Right atrium auricular region (tissue), 2 donors: ENCODE data around the gene ITGAV. TPM values are rescaled to one million over a fixed set of nuclear protein-coding genes. Genes with fewer than 3 reads are reported as not detected.

ENCODE experiments used
- DNase-seq: peaks from one replicate; pipeline ENCODE4 v3.0.0-alpha.2; 2019; ENCODE audit warnings: low spot score
- H3K27ac ChIP-seq, 2 donors: fragments of 200-600 bp; sonication (generic); 1 replicate in 1 of 2; 2 replicates in 1 of 2; pipeline ENCODE4 v1.5.1; 2016 to 2019
- H3K27me3 ChIP-seq, 2 donors: fragments of 200-600 bp; sonication (generic); one replicate each; pipeline versions ENCODE4 v1.5.1 to v1.6.0; 2017 to 2019
- H3K36me3 ChIP-seq: fragments of 200-600 bp; sonication (generic); one replicate; pipeline ENCODE4 v1.5.1; 2016
- H3K4me1 ChIP-seq, 2 donors: fragments of 200-600 bp; sonication (generic); one replicate each; pipeline versions ENCODE4 v1.5.1 to v1.6.0; 2017 to 2019
- H3K4me3 ChIP-seq, 2 donors: fragments of 200-600 bp; sonication (generic); 1 replicate in 1 of 2; 2 replicates in 1 of 2; pipeline ENCODE4 v1.5.1; 2017 to 2019; ENCODE audit warnings: mild to moderate bottlenecking in 1 of 2, moderate library complexity in 1 of 2
- H3K9me3 ChIP-seq, 2 donors: fragments of 200-600 bp; sonication (generic); one replicate each; pipeline ENCODE4 v1.5.1; 2019
- CTCF ChIP-seq, 2 donors: fragments of 200-600 bp; sonication (generic); IDR thresholded peaks; one replicate each; pipeline ENCODE4 v1.5.1; 2019; ENCODE audit warnings: antibody characterized with exemption in 2 of 2
- total RNA-seq, 2 donors: library from RNA; depleted of rRNA; stranded (reverse); fragments of >200 nt; gene quantifications; one replicate each; pipeline ENCODE4 v1.1.0, GENCODE V29; 2016

ITGAV gene
- total RNA-seq, 2 donors from 2014 or later = 79.8 to 152 TPM

- no peak for TF ChIP-seq CTCF (IDR thresholded peaks at IDR 0.05)
- DNase-seq = no peak
- Histone ChIP-seq H3K9me3 (no peaks in the 10 kb centered on the region), H3K4me3 (no peak overlapping the region), H3K27ac (no peak overlapping the region), H3K36me3 (peaks cover 52% of the 10 kb centered on the region), H3K27me3 (no peaks in the 10 kb centered on the region), H3K4me1 (no peaks in the 10 kb centered on the region)
These were observed 58.3 kb downstream of the ITGAV start for GRCh38 chr2:186648130-186648529.

- H3K27ac ChIP-seq = no peak overlapping the region
- H3K4me3 ChIP-seq = no peak overlapping the region
- no peak for DNase-seq
- no peak for TF ChIP-seq CTCF (IDR thresholded peaks at IDR 0.05)
- peaks cover 75% of the 10 kb centered on the region for H3K36me3 ChIP-seq
- no peaks in the 10 kb centered on the region for H3K4me1 ChIP-seq
- H3K27me3 ChIP-seq = no peaks in the 10 kb centered on the region
- no peaks in the 10 kb centered on the region for H3K9me3 ChIP-seq
These were observed 63.7 kb downstream of the ITGAV start for GRCh38 chr2:186653511-186653910.

- Histone ChIP-seq H3K27me3 (no peaks in the 10 kb centered on the region), H3K4me1 (no peaks in the 10 kb centered on the region), H3K36me3 (peaks cover 59% of the 10 kb centered on the region), H3K4me3 (no peak overlapping the region), H3K27ac (no peak overlapping the region), H3K9me3 (no peaks in the 10 kb centered on the region)
- TF ChIP-seq CTCF (IDR thresholded peaks at IDR 0.05) = no peak
- DNase-seq = no peak
These were observed 69.5 kb downstream of the ITGAV start for GRCh38 chr2:186659383-186659782.

- TF ChIP-seq CTCF (IDR thresholded peaks at IDR 0.05) = no peak
- H3K4me3 ChIP-seq = no peak overlapping the region
- H3K36me3 ChIP-seq = peaks cover 62% of the 10 kb centered on the region
- no peaks in the 10 kb centered on the region for H3K27me3 ChIP-seq
- no peaks in the 10 kb centered on the region for H3K4me1 ChIP-seq
- DNase-seq = no peak
- H3K9me3 ChIP-seq = no peaks in the 10 kb centered on the region
- H3K27ac ChIP-seq = no peak overlapping the region
These were observed 74.7 kb downstream of the ITGAV start for GRCh38 chr2:186664385-186665043.

GRCh38 chr2:186669146-186669545 is 79.3 kb downstream of the ITGAV start:
- Histone ChIP-seq H3K27ac (no peak overlapping the region), H3K36me3 (peaks cover 92% of the 10 kb centered on the region)

More at GRCh38 chr2:186669146-186669545, 79.3 kb downstream of the ITGAV start:
- no peaks in the 10 kb centered on the region for H3K4me1 ChIP-seq
- no peaks in the 10 kb centered on the region for H3K27me3 ChIP-seq
- no peak for DNase-seq
- TF ChIP-seq CTCF (IDR thresholded peaks at IDR 0.05) = no peak
- peaks cover 5 to 19% of the 10 kb centered on the region in 2 donors for H3K9me3 ChIP-seq
- H3K4me3 ChIP-seq = no peak overlapping the region
